ENCODE data around the gene KDM6B.

GRCh38 chr17:7852262-7852670 is 18.2 kb downstream of the KDM6B start:
- no peak for TF ChIP-seq CTCF (conservative IDR thresholded peaks at IDR 0.05)
- TF ChIP-seq EZH2 (IDR thresholded peaks at IDR 0.05; ENCODE audit: low read depth) = no peak

All from PC-9 (cell line).